ENCODE results near the gene PLEKHN1. TPM values are rescaled to one million over a fixed set of nuclear protein-coding genes. Genes with fewer than 3 reads are reported as not detected.

PLEKHN1 gene
- total RNA-seq, 8 experiments from 2014 or later: 0.15 to 0.31 (median 0.24) TPM; not detected in 5

- in situ Hi-C loops (cut with MboI; ENCODE audit: low pct_unique_long_range_greater_than_20kb in 2 of 9, low sequenced_read_pairs in 9 of 9, unreplicated experiment in 9 of 9): no loop called here
- Histone ChIP-seq H3K4me3 (no peak overlapping the region), H3K4me1 (replicated peaks in 1 of 2) (peaks cover 72 to 75% of the 10 kb centered on the region in 2 donors), H3K27ac (no peak overlapping the region)
- 17 to 20% methylated on average over 2 to 3 of the region's 10 CpGs; no CpG with 5 or more reads in 8 of the 10 experiments for WGBS, 10 experiments
- no peak for ATAC-seq (replicated peaks in 6 of 8)
These were observed 32.7 kb upstream of the PLEKHN1 start for GRCh38 chr1:933603-933940.

GRCh38 chr1:934991-935750, 31.1 kb upstream of the PLEKHN1 start:
- no peak for ATAC-seq (replicated peaks in 6 of 8)
- in situ Hi-C loops (cut with MboI; ENCODE audit: low pct_unique_long_range_greater_than_20kb in 2 of 9, low sequenced_read_pairs in 9 of 9, unreplicated experiment in 9 of 9): no loop called here
- WGBS, 10 experiments: 0 to 44% (median 10%) methylated on average over 2 to 21 of the region's 37 CpGs; no CpG with 5 or more reads in 1 of the 10 experiments
- Histone ChIP-seq H3K27ac (no peak overlapping the region), H3K4me1 (replicated peaks in 1 of 2) (peaks cover 77 to 80% of the 10 kb centered on the region in 2 donors), H3K4me3 (no peak overlapping the region)

GRCh38 chr1:935751-936231, 30.5 kb upstream of the PLEKHN1 start:
- H3K4me3 ChIP-seq: no peak overlapping the region
- ATAC-seq (replicated peaks in 6 of 8): peak in 6 of 8 experiments; percentile 15 to 51 (median 48)
- H3K4me1 ChIP-seq (replicated peaks in 1 of 2): peaks cover 81 to 84% of the 10 kb centered on the region in 2 donors

GRCh38 chr1:936348-937264, 29.7 kb upstream of the PLEKHN1 start:
- 40 to 95% (median 52%) methylated on average over 1 to 5 of the region's 45 CpGs; no CpG with 5 or more reads in 7 of the 10 experiments for WGBS, 10 experiments
- in situ Hi-C loops (cut with MboI; ENCODE audit: low pct_unique_long_range_greater_than_20kb in 2 of 9, low sequenced_read_pairs in 9 of 9, unreplicated experiment in 9 of 9): no loop called here

More at GRCh38 chr1:935751-936231, 30.5 kb upstream of the PLEKHN1 start:
- 3% methylated on average over 10 of the region's 30 CpGs; no CpG with 5 or more reads in 9 of the 10 experiments for WGBS, 10 experiments
- in situ Hi-C loops (cut with MboI; ENCODE audit: low pct_unique_long_range_greater_than_20kb in 2 of 9, low sequenced_read_pairs in 9 of 9, unreplicated experiment in 9 of 9): no loop called here
- no peak overlapping the region for H3K27ac ChIP-seq

GRCh38 chr1:937521-937920, 28.8 kb upstream of the PLEKHN1 start:
- 35 to 45% methylated on average over 4 to 10 of the region's 16 CpGs; no CpG with 5 or more reads in 8 of the 10 experiments for WGBS, 10 experiments
- no peak for ATAC-seq (replicated peaks in 6 of 8)
- no peak overlapping the region for H3K4me3 ChIP-seq
- peak overlapping the region; percentile 31 to 50 for H3K27ac ChIP-seq
- in situ Hi-C loops (cut with MboI; ENCODE audit: low pct_unique_long_range_greater_than_20kb in 2 of 9, low sequenced_read_pairs in 9 of 9, unreplicated experiment in 9 of 9): no loop called here
- peaks cover 81 to 83% of the 10 kb centered on the region in 2 donors for H3K4me1 ChIP-seq (replicated peaks in 1 of 2)

More at GRCh38 chr1:936348-937264, 29.7 kb upstream of the PLEKHN1 start:
- Histone ChIP-seq H3K27ac (peak overlapping the region; percentile 8 to 62), H3K4me1 (replicated peaks in 1 of 2) (peaks cover 85 to 86% of the 10 kb centered on the region in 2 donors), H3K4me3 (no peak overlapping the region)
- ATAC-seq (replicated peaks in 6 of 8): no peak

- 20 to 93% (median 60%) methylated on average over 1 to 5 of the region's 15 CpGs; no CpG with 5 or more reads in 7 of the 10 experiments for WGBS, 10 experiments
- Histone ChIP-seq H3K4me3 (no peak overlapping the region), H3K4me1 (replicated peaks in 1 of 2) (peaks cover 81 to 83% of the 10 kb centered on the region in 2 donors), H3K27ac (peak overlapping the region; percentile 31 to 66)
- ATAC-seq (replicated peaks in 6 of 8): peak in 7 of 8 experiments; percentile 6 to 32 (median 13)
- in situ Hi-C loops (cut with MboI; ENCODE audit: low pct_unique_long_range_greater_than_20kb in 2 of 9, low sequenced_read_pairs in 9 of 9, unreplicated experiment in 9 of 9): no loop called here
These were observed 28.1 kb upstream of the PLEKHN1 start for GRCh38 chr1:938088-938683.

- H3K4me1 ChIP-seq (replicated peaks in 1 of 2): peaks cover 83 to 86% of the 10 kb centered on the region in 2 donors
- 26 to 80% (median 50%) methylated on average over 2 to 10 of the region's 30 CpGs; no CpG with 5 or more reads in 6 of the 10 experiments for WGBS, 10 experiments
- ATAC-seq (replicated peaks in 6 of 8): no peak
- in situ Hi-C loops (cut with MboI; ENCODE audit: low pct_unique_long_range_greater_than_20kb in 2 of 9, low sequenced_read_pairs in 9 of 9, unreplicated experiment in 9 of 9): no loop called here
- H3K27ac ChIP-seq: peak overlapping the region in 1 of 2 donors; percentile 13
- no peak overlapping the region for H3K4me3 ChIP-seq
These were observed 27.4 kb upstream of the PLEKHN1 start for GRCh38 chr1:938711-939489.

GRCh38 chr1:939511-940106, 26.7 kb upstream of the PLEKHN1 start:
- in situ Hi-C loops (cut with MboI; ENCODE audit: low pct_unique_long_range_greater_than_20kb in 2 of 9, low sequenced_read_pairs in 9 of 9, unreplicated experiment in 9 of 9): no loop called here
- Histone ChIP-seq H3K4me3 (peak overlapping the region in 1 of 5 donors; percentile 31), H3K4me1 (replicated peaks in 1 of 2) (peaks cover 88 to 93% of the 10 kb centered on the region in 2 donors), H3K27ac (peak overlapping the region in 1 of 2 donors; percentile 38)
- WGBS, 10 experiments: 0 to 33% (median 20%) methylated on average over 1 to 3 of the region's 21 CpGs; no CpG with 5 or more reads in 7 of the 10 experiments
- peak in 1 of 8 experiments; percentile 0 for ATAC-seq (replicated peaks in 6 of 8)

GRCh38 chr1:940107-941014, 25.9 kb upstream of the PLEKHN1 start:
- peak; percentile 23 to 51 (median 32) for ATAC-seq (replicated peaks in 6 of 8)
- WGBS, 10 experiments: 0 to 2% (median 0%) methylated on average over 7 to 22 of the region's 86 CpGs; no CpG with 5 or more reads in 5 of the 10 experiments
- Histone ChIP-seq H3K27ac (peak overlapping the region; percentile 32 to 69), H3K4me1 (replicated peaks in 1 of 2) (peaks cover 89 to 95% of the 10 kb centered on the region in 2 donors), H3K4me3 (peak overlapping the region in 2 of 5 donors; percentile 25 to 31)
- in situ Hi-C loops (cut with MboI; ENCODE audit: low pct_unique_long_range_greater_than_20kb in 2 of 9, low sequenced_read_pairs in 9 of 9, unreplicated experiment in 9 of 9): no loop called here

GRCh38 chr1:941015-941587, 25.2 kb upstream of the PLEKHN1 start:
- Histone ChIP-seq H3K27ac (peak overlapping the region; percentile 32 to 69), H3K4me1 (replicated peaks in 1 of 2) (peaks cover 82 to 91% of the 10 kb centered on the region in 2 donors), H3K4me3 (peak overlapping the region; percentile 2 to 31 (median 13))
- WGBS, 10 experiments: 0 to 17% (median 5%) methylated on average over 4 to 18 of the region's 36 CpGs; no CpG with 5 or more reads in 4 of the 10 experiments
- ATAC-seq (replicated peaks in 6 of 8): peak in 1 of 8 experiments; percentile 0
- in situ Hi-C loops (cut with MboI; ENCODE audit: low pct_unique_long_range_greater_than_20kb in 2 of 9, low sequenced_read_pairs in 9 of 9, unreplicated experiment in 9 of 9): no loop called here

Data from motor neuron (in vitro differentiated cells).